GM10266 (cell line): Measurements from ENCODE around the gene AEBP1.
A peak's percentile ranks its signal among the peaks of the same experiment; 100 is the strongest.
"Not testable (repeated sequence)": the region's sequence is repeated elsewhere in the genome, so short reads cannot be mapped to it uniquely, and the experiment has no call there.

Experiments used
- DNase-seq: peaks from one replicate; pipeline ENCODE4 v3.0.0; 2012; ENCODE audit errors: extremely low spot score
- TF ChIP-seq, protein P1 (sequence below): IDR thresholded peaks from 2 replicates; pipeline ENCODE4 v1.5.1; 2012; ENCODE audit warnings: mild to moderate bottlenecking, low read depth; ENCODE audit not compliant: control insufficient read depth, insufficient read depth; ENCODE audit errors: missing control alignments

AEBP1 gene

DNA sequence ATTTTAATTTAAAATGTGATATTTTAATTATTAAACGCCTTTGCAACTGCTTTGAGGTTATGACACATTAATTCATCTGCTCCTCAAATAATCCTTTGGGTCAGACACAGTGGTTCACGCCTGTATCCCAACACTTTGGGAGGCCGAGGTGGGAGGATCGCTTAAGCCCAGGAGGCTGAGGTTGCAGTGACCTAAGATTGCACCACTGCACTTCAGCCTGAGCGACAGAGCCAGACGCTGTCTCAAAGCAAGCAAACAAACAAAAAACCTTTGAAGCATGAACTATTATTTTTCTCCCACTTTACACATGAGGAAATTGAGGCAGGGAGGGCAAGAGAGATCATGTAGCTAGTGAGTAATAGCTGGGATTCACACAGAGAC, 20.7 kb downstream of the AEBP1 start:
- no peak for DNase-seq
- TF ChIP-seq, protein P1, sequence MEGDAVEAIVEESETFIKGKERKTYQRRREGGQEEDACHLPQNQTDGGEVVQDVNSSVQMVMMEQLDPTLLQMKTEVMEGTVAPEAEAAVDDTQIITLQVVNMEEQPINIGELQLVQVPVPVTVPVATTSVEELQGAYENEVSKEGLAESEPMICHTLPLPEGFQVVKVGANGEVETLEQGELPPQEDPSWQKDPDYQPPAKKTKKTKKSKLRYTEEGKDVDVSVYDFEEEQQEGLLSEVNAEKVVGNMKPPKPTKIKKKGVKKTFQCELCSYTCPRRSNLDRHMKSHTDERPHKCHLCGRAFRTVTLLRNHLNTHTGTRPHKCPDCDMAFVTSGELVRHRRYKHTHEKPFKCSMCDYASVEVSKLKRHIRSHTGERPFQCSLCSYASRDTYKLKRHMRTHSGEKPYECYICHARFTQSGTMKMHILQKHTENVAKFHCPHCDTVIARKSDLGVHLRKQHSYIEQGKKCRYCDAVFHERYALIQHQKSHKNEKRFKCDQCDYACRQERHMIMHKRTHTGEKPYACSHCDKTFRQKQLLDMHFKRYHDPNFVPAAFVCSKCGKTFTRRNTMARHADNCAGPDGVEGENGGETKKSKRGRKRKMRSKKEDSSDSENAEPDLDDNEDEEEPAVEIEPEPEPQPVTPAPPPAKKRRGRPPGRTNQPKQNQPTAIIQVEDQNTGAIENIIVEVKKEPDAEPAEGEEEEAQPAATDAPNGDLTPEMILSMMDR = no peak

DNA sequence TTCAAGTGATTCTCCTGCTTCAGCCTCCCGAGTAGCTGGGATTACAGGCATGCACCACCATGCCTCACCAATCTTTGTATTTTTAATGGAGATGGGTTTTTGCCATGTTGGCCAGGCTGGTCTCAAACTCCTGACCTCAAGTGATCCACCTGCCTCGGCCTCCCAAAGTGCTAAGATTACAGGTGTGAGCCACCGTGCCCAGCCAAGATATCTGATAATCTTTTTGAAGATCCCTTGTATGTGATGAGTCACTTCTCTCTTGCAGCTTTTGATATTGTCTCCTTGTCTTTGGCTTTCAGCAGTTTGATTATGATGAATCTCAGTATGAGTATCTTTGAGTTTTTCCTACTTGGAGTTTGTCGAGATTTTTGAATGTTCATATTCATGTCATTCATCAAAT, 22.4 kb downstream of the AEBP1 start:
- not testable (repeated sequence) for DNase-seq

DNA sequence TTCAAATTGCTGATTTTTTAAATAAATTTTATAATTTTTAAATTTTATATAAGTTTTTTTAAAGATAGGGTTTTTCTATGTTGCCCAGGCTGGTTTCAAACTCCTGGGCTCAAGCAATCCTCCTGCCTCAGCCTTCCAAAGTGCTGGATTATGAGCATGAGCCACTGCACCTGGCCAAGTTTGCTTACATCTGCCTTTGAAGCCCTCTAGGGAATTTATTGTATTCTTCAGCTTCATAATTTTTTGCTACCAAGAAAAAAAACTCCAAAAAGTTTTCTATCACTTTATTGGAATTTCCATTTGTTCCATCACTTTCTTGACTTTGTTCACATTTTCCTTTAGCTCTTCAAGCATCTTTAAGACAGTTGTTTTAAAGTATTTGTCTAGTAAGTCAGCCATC, 23.0 kb downstream of the AEBP1 start:
- TF ChIP-seq, protein P1 = no peak
- no peak for DNase-seq

DNA sequence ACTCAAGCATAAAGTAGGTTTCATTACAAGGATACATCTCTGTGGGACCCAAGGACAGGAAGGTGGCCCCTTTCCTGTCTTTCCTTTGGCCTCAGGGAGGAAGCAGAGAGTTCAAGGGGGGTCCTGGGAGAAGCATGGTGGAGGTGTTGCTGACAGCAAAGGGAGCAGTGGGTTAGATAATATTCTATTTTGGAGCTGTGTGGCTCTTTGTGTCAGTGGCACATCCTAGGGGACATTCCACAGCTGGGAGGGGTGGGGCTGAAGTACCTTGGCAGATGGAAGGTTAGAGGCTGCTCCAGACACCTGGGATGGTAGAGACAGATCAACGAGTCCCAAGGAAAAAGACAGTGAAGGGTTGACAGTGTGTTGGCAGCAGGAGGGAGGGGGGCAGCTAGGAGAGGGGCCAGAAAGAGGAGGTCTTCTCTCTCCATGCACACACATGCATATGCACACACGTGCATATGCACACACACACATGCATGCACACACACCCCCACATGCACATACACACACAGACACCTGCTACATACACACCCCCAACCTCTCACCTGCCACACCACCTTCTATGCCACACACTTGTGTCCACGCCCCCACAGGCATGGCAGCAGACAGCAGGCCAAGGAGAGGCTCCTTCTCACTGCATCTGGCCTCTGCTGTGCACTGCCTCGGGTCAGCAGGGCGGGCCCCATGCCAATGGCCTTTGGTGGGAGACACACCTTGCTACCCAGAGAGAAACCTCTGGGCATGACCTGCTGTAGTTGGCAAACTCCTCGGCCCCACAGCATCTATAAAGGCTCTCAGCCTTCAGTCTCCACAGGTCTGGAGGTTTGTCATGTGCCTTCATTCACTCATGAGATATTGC, 24.8 kb downstream of the AEBP1 start:
- TF ChIP-seq, protein P1 = no peak
- DNase-seq = no peak

DNA sequence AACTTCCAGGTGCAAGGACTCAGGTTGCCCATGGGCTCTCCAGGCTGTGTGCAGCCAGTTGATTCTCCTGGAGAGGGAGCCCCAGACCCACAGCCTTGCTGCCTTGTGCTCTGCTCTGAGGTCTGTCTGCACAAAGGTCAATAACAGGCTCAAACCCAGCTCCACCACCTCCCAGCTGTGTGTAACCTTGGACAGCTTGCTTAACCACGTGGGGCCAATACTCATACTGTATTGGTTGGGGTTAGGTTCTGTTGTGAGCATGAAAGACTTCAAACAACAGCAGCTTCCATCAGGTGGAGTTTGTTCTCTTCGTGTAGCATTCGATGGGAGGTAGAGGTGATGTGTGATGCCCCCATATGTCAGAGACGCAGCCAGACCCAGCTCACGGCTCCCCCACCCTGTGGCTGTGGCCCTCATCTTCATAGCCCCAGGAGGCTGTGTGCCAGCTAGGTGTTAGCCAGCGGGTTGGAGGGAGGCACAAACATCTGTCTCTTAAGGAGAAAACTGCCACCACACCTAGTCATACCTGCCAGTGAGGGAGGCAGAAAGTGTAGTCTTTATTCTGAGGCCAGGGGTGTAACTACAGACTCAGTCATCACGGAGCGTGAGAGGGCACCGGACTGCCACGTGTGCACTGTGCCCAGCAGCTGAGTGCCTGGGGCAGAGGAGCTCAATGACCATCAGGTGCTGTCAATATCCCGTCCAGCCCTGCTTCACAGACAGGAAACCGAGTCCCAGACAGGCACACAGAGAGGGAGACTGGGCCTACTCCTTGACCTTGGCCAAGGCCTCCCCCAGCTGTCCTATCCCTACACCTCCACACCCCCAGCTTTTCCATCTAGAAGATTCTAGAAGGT, 27.3 kb downstream of the AEBP1 start:
- TF ChIP-seq, protein P1 = peak; percentile 9
- DNase-seq = no peak

DNA sequence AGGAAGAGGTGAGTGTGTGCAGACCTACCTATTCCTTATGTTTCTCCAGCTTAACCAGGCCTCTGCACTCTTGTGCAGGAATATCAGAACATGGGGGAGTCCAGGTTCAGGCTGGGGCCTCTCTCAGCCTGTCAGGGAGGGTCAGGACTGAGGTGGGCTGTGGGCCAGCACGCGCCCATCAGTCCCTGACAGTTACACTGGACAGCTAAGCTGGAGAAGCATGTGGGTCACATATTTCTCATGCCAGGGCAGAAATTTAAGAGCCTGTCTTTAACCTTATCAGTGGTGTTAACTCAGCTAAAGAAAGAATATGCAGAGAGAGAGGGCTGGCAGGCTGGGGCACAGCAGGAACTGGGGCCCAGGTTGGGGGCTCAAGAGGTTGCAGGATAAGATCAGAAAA, 27.9 kb downstream of the AEBP1 start:
- TF ChIP-seq, protein P1 = no peak
- no peak for DNase-seq

DNA sequence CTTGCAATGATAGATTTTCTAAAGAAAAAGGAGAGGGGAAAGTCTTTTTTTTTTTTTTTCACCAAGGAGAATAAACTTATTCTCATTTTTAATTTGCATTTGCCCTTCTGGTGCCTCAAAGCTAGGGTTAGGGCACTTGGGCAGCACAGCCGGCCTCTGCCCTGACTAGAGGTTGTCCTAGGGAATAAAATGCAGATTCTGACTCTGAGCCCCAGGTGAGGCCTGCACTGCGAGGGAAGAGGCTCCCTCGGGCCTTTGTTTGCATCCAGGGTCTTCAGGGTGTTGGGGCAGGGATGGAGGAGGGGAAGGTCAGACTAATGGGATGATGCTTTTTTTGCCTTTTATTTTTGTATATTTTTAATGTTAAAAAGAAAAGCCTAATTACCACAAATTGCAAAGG, 29.1 kb downstream of the AEBP1 start:
- DNase-seq = no peak
- TF ChIP-seq, protein P1 = no peak
